GM12891 (cell line): Measurements from ENCODE around the gene MARCHF9.

Source experiments
- DNase-seq: peaks from one replicate; pipeline ENCODE4 v3.0.0; 2011; ENCODE audit warnings: low spot score; ENCODE audit not compliant: insufficient read length
- FAIRE-seq: peaks from 2 replicates; lab custom pipeline; 2011; peaks lifted over from hg19 to GRCh38; lab: Jason Lieb, UNC
- PAX5 ChIP-seq: IDR thresholded peaks from 2 replicates; pipeline ENCODE4 v1.6.1; 2011; ENCODE audit warnings: low read length, moderate library complexity, mild to moderate bottlenecking; ENCODE audit not compliant: insufficient read depth, severe bottlenecking
- POLR2A ChIP-seq: IDR thresholded peaks from 2 replicates; pipeline ENCODE4 v1.6.1; 2011; ENCODE audit warnings: low read depth, low read length, control low read depth
- POLR2AphosphoS5 ChIP-seq: IDR thresholded peaks from 2 replicates; pipeline ENCODE4 v1.6.1; 2011; ENCODE audit warnings: low read depth, low read length, control low read depth
- POU2F2 ChIP-seq: IDR thresholded peaks from 2 replicates; pipeline ENCODE4 v1.6.1; 2011; ENCODE audit warnings: low read depth, mild to moderate bottlenecking, control low read depth, low read length, moderate library complexity
- SPI1 ChIP-seq: IDR thresholded peaks from 2 replicates; pipeline ENCODE4 v1.6.1; 2011; ENCODE audit warnings: low read depth, low read length, control low read depth
- TAF1 ChIP-seq: IDR thresholded peaks from 2 replicates; pipeline ENCODE4 v1.6.1; 2011; ENCODE audit warnings: low read depth, low read length, control low read depth

Gene MARCHF9

GRCh38 chr12:57808351-57808750 is 53.4 kb downstream of the MARCHF9 start:
- no peak for TF ChIP-seq POLR2AphosphoS5
- TF ChIP-seq PAX5, result no peak
- no peak for TF ChIP-seq TAF1
- FAIRE-seq, result no peak
- no peak for DNase-seq

- DNase-seq, result no peak
- FAIRE-seq, result no peak
- no peak for TF ChIP-seq POLR2AphosphoS5
- no peak for TF ChIP-seq POU2F2
- TF ChIP-seq TAF1, result no peak
- no peak for TF ChIP-seq SPI1
- TF ChIP-seq PAX5, result no peak
- TF ChIP-seq POLR2A, result no peak
Measured at GRCh38 chr12:57809425-57809824, 54.5 kb downstream of the MARCHF9 start.
